ENCODE data around the gene C14orf132.

The C14orf132 gene

DNA sequence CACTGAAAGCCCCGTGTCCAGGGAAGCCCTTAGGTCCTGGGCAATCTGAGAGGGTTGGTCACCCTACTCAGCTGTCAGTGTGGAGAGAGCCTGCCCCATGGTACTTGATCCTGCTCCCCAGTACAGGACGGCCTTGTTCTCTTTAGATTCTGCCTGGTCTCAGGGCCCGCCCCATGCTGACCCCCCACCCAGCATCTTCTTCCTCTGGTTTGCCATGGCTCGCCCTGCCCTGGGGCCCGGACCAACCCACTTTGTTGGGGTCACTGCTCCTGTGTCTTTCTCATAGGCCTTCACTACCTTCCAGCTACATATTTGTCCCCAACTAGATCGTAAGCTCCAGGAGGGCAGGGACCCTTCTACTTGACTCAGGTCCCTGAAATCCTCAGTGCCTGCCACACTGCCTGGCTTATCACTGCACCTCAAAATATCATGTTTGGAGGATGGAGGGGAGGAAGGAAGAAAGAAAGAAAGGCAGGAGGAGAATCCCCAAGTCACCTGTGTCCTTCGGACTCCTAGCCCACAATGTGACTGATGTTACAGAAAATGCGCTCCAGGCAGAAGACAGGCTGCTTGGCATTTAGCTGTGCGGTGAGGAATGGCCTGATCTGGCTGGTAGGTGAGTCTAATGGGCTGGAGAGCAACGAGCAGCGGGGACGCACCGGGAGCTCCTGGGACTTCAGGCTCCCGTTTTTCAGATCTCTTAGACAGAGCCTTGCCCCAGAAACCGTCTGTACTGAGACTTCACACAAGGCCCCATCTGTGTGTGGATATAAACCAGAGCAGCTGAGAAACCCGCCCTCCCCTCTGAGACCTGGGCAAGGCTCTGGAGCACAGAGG, 66.1 kb downstream of the C14orf132 start:
- no peak overlapping the region; the same call in 1 of the 2 replicates for H3K4me3 ChIP-seq (ENCODE audit: low read length)
- no peak for DNase-seq (ENCODE audit: low read depth)
- TF ChIP-seq, protein P1, sequence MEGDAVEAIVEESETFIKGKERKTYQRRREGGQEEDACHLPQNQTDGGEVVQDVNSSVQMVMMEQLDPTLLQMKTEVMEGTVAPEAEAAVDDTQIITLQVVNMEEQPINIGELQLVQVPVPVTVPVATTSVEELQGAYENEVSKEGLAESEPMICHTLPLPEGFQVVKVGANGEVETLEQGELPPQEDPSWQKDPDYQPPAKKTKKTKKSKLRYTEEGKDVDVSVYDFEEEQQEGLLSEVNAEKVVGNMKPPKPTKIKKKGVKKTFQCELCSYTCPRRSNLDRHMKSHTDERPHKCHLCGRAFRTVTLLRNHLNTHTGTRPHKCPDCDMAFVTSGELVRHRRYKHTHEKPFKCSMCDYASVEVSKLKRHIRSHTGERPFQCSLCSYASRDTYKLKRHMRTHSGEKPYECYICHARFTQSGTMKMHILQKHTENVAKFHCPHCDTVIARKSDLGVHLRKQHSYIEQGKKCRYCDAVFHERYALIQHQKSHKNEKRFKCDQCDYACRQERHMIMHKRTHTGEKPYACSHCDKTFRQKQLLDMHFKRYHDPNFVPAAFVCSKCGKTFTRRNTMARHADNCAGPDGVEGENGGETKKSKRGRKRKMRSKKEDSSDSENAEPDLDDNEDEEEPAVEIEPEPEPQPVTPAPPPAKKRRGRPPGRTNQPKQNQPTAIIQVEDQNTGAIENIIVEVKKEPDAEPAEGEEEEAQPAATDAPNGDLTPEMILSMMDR (conservative IDR thresholded peaks at IDR 0.05; ENCODE audit: low read length) = no peak

- peak; percentile 18 for DNase-seq (ENCODE audit: low read depth)
- H3K4me3 ChIP-seq (ENCODE audit: low read length) = no peak overlapping the region
- TF ChIP-seq, protein P1 (conservative IDR thresholded peaks at IDR 0.05; ENCODE audit: low read length) = no peak
These were observed 66.8 kb downstream of the C14orf132 start for GRCh38 chr14:96105926-96106441.

- DNase-seq (ENCODE audit: low read depth) = no peak
- no peak overlapping the region for H3K4me3 ChIP-seq (ENCODE audit: low read length)
- TF ChIP-seq, protein P1 (conservative IDR thresholded peaks at IDR 0.05; ENCODE audit: low read length) = no peak
These were observed 67.7 kb downstream of the C14orf132 start for GRCh38 chr14:96106891-96107290.

- no peak for DNase-seq (ENCODE audit: low read depth)
- no peak overlapping the region for H3K4me3 ChIP-seq (ENCODE audit: low read length)
- TF ChIP-seq, protein P1 (conservative IDR thresholded peaks at IDR 0.05; ENCODE audit: low read length) = no peak
These were observed 69.1 kb downstream of the C14orf132 start for GRCh38 chr14:96108061-96108795.

- H3K4me3 ChIP-seq (ENCODE audit: low read length) = no peak overlapping the region
- TF ChIP-seq, protein P1 (conservative IDR thresholded peaks at IDR 0.05; ENCODE audit: low read length) = no peak
- DNase-seq (ENCODE audit: low read depth) = no peak
These were observed 69.7 kb downstream of the C14orf132 start for GRCh38 chr14:96108911-96109310.

GRCh38 chr14:96109596-96110355, 70.6 kb downstream of the C14orf132 start:
- TF ChIP-seq, protein P1 (conservative IDR thresholded peaks at IDR 0.05; ENCODE audit: low read length) = no peak
- DNase-seq (ENCODE audit: low read depth) = no peak
- no peak overlapping the region for H3K4me3 ChIP-seq (ENCODE audit: low read length)
